OCI-M2 (cell line): ENCODE results near the gene PHACTR1.
"Not testable (repeated sequence)": the region's sequence is repeated elsewhere in the genome, so short reads cannot be mapped to it uniquely, and the experiment has no call there.

Source experiments
- DNase-seq: peaks from one replicate; lab custom pipeline; 2025; ENCODE audit not compliant: unreplicated experiment; lab: John Stamatoyannopoulos, UW

The PHACTR1 gene

GRCh38 chr6:13226071-13226470 lies 509.5 kb downstream of the PHACTR1 start:
- DNase-seq: no peak

- DNase-seq: no peak
Measured at GRCh38 chr6:13228264-13229204, 512.0 kb downstream of the PHACTR1 start.

- DNase-seq: no peak
Measured at GRCh38 chr6:13229205-13230085, 512.9 kb downstream of the PHACTR1 start.

GRCh38 chr6:13233106-13233505 lies 516.5 kb downstream of the PHACTR1 start:
- no peak for DNase-seq

DNA sequence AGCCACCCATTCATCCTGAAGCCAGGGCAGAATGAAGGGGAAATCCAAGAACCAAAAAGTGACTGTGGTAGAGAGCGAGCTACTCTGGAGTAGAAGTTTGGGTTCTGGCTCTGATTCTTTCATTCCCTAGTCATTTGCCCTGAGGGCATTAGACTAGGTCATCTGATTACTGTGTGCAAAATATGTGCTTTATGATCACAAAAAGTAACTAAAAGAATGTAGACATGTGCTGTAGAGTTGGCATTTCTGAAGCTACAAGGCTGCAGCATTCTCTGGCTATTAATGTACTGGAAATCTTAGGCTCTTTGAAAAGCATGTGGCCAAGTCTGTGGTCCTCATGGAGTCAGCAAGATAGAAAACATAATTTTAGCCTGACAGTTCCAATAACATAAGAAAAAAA lies 517.6 kb downstream of the PHACTR1 start:
- no peak for DNase-seq

- no peak for DNase-seq
Measured at GRCh38 chr6:13235339-13235738, 518.8 kb downstream of the PHACTR1 start.

DNA sequence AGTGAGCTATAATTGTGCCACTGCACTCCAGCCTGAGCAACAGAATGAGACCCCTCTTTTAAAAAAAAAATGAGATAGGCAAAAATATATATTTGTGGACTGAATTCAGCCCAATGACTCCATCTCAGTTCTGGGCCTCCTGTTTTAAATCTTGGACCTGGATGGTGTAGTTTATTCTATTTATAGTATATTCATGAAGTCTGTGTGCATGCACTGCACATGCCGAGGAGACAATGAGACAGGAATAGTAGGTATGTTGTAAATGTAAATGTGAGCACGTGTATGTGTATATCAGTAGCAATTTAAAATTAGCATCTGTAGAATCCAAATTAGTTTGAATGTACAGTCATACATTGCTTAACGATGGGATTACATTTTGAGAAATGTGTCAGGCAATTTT lies 520.8 kb downstream of the PHACTR1 start:
- DNase-seq: no peak

GRCh38 chr6:13238017-13238416 lies 521.5 kb downstream of the PHACTR1 start:
- DNase-seq: no peak

DNA sequence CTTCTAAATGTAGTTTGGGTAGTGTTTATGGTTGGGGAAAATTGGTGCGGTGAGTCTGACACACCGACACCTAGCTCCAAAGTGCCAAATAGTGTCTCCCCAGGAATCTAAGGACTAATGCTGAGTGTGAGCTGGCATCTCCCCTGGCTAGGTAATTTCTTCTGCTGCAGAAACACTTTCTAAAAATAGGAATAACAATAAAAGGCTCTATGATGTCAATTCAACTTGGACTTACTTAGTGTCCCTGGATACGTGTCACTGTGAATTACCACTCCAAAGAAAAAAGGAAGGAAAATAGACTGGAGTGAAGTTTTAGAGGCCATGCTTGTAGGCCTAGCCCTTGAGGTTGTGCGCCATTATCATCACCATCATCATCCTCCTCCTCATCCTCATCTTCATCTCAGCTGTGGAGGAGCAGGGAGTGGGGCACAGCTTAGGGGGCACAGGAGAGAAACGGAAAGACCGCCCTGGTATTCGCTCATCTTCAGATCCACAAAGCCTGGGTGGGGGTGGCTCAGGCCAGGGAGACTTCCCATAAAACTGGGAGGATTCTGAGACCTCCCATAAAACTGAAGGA lies 522.2 kb downstream of the PHACTR1 start:
- DNase-seq: no peak

DNA sequence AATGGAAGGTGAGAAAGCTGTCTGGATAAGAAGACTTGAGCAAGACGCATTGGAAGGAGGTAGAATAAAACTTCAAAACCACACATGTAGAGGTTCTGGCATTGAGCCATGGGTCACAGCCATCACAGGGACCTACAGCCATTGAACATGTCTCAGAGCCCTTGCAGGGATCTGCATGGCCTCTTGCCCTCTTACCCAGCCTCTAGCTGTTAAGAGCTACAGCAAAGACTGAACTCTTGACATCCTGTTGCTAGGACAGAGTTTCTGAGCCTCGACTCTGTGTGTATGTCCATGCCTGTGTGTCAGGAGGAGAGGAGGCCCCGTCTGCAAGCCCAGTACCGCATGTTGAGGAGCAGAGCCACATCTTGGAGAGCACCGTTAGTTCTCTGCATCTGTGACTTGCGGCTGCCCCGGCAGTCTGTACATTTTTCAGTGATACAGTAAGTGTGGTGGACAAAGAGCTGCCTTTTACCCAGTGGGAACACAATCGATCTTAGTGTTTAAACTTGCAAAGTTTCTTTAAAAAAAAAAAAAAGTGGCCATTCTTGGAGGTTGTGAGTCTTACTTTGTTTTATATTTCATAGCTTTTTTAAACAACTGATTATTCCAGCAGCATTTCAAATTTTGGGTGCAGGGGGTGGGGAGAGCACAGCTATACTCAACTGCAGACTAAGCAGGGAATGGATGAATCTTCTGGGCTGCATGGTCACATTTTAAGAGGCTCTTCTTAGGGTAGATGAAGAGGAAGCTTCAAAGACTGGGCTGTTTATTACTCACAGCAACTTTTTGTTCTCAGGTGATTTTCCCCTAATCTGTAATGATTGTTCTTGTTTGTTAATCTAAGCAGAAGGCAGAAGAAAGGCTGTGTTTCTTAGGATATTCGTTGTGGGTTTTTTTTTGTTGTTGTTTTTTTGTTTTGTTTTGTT lies 523.2 kb downstream of the PHACTR1 start:
- no peak for DNase-seq

GRCh38 chr6:13241364-13241763 lies 524.8 kb downstream of the PHACTR1 start:
- no peak for DNase-seq

DNA sequence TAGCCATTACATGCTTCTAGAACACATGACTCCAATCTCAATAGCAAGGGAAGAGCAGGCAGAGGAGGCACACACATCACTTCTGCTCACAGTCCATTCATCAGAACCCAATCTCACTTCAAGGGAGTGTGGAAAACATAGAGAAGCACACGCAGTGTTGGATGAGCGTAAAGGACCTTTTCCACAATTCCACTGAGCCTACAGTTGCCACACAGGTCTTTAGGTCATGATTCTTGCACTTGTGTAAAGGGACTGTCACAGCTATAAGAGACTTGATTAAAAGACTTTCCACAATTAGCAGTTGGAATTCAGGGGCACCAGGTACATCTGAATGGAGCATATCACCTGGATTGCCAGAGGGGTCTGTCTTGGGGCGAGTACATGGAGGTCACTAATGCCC lies 525.6 kb downstream of the PHACTR1 start:
- no peak for DNase-seq

DNA sequence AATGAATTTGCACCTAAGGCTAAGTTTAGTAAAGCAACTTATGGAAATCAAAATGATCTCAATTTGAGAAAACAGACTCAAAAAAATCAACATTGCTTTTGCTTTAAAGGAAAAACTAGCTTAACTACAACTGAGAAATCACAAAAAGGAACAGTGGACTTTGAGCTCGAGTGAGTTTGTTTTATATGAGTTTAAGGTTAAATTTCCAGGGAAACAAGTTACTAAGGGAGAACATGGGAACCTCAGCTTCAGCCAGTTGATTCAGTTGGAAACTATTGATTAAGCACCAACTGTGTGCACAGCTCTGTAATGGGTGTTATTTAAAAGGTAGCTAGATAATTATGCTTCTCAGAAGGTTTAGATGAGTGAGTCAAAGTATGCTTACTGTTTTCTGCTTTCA lies 526.0 kb downstream of the PHACTR1 start:
- DNase-seq: no peak

DNA sequence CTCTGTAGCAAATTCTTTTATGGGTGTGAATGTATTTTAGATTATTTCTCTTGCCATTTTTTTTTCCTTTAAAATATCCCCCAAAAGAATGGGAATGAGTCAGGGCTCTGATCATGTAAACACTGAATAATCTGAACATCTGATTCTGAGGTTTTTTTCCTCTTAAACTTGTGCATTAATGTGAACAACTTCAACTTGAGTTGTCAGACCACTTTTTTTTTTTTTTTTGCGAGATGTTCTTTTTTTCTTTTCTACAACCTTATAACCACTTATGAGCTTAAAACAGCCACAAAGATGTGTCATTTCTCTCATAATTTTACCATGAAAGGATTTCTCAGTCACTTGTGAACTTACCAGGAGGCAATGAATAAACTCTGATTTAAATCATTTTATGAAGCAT lies 526.5 kb downstream of the PHACTR1 start:
- no peak for DNase-seq

GRCh38 chr6:13243745-13244144 lies 527.2 kb downstream of the PHACTR1 start:
- DNase-seq: not testable (repeated sequence)

DNA sequence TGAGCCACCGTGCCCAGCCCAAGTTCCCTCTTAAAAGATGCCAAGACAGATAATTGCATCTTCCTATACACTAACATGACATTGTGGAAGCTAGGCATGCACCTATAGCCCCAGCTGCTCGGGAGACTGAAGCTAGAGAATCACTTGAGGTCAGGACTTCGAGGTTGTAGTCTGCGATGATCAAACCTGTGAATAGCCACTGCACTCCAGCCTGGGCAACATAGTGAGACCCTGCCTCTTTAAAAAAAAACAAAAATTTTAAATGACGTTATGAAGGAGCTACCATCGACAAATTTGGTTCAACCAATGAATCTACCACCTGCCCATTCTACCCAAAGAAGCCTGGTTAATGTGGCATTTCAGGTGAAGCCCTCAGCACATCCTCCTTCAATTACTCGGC lies 531.1 kb downstream of the PHACTR1 start:
- DNase-seq: no peak

- no peak for DNase-seq
Measured at GRCh38 chr6:13248053-13248452, 531.5 kb downstream of the PHACTR1 start.

- DNase-seq: no peak
Measured at GRCh38 chr6:13248584-13248985, 532.0 kb downstream of the PHACTR1 start.

- DNase-seq: no peak
Measured at GRCh38 chr6:13248994-13249393, 532.4 kb downstream of the PHACTR1 start.

GRCh38 chr6:13249817-13250216 lies 533.2 kb downstream of the PHACTR1 start:
- DNase-seq: no peak
